GM19468 (cell line): ENCODE results near the gene FARP2.
"Not testable (repeated sequence)": the region's sequence is repeated elsewhere in the genome, so short reads cannot be mapped to it uniquely, and the experiment has no call there.

ENCODE experiments used
- ATAC-seq: cut with Tn5 transposase; IDR thresholded peaks from one replicate; pipeline ENCODE4 v1.9.1; 2021; ENCODE audit warnings: mild to moderate bottlenecking, moderate library complexity, moderate number of reproducible peaks; ENCODE audit not compliant: unreplicated experiment; ENCODE audit errors: extremely low read depth

The FARP2 gene

GRCh38 chr2:241445426-241445825, 89.3 kb downstream of the FARP2 start:
- peak; percentile 46 for ATAC-seq

- ATAC-seq = not testable (repeated sequence)
These were observed 94.0 kb downstream of the FARP2 start for GRCh38 chr2:241450092-241450491.

- ATAC-seq = no peak
These were observed 95.9 kb downstream of the FARP2 start for GRCh38 chr2:241451840-241452506.

DNA sequence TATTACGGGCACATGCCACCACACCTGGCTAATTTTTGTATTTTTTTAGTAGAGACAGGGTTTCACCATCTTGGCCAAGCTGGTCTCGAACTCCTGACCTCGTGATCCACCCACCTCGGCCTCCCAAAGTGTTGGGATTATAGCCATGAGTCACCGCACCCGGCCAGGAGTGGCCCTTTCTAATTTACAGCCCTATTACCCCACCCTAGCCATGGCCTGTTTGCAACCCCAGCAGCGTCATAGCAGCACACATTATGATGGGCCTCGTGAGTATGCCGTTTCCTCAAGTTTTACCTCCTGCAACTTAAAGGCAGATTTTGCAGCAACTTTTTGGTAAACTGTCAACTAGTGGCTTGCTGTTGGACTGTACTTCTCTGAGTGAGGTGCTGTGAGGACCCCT, 97.8 kb downstream of the FARP2 start:
- not testable (repeated sequence) for ATAC-seq

- ATAC-seq = no peak
These were observed 98.9 kb downstream of the FARP2 start for GRCh38 chr2:241454837-241455485.

GRCh38 chr2:241456546-241456945, 100.5 kb downstream of the FARP2 start:
- no peak for ATAC-seq

DNA sequence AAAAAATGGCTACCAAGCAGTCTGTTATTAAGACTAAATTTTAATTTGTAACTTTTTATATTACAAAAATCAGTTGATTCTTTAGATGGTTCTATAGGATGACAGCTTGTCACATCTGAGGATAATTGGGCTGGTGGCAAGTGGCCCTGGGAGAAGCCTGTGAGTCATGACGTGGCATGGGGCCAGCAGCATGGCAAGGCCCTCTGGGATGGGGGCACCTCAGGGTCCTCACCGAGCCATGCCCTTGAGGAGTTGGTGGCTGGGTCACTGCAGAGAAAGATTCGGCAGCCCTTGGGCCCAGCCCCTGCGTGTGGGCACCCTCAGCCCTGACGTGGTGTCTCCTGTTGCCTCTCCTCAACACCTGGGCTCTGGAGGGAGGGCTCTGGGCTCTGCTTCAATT, 102.6 kb downstream of the FARP2 start:
- ATAC-seq = no peak

- ATAC-seq = no peak
These were observed 103.4 kb downstream of the FARP2 start for GRCh38 chr2:241459520-241459919.

DNA sequence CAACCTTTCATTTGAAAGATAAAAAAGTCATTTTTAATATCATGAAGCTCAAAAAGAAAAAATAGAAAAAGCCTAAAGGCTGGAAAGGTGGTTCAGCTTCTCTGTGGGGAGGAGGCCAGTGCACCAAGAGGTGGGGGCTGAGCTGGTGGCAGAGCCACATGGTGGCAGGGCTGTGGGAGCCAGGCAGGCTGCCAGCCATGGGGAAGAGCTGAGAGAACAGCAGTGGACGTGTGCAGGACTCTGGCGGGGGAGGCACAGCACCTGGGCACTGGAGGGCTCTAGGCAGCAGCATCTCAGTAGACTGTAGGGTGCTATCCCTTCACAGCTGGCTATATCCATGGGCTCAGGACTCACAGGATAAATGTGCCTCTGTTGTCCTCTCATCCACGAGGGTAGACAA, 104.5 kb downstream of the FARP2 start:
- no peak for ATAC-seq

- ATAC-seq = no peak
These were observed 105.9 kb downstream of the FARP2 start for GRCh38 chr2:241461693-241462677.

GRCh38 chr2:241463276-241464135, 107.4 kb downstream of the FARP2 start:
- no peak for ATAC-seq

DNA sequence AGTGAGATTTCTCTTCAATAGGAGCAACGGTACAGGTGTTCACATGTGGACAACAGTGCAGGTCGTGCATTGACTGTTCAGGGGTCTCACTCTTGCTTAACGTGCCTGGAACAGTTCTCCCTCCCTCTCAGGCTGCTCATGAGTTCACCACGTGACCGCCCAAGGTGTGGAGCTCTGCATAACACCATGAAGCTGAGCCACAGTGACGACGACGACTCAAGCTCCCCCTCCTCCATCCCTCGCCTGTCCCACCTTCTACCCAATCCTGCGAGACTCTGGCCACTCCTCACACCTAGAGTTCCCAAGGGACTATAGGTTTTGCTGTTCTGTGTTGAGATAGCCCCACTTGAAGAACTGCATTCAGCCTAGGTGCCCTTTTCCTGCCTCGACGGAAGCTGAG, 109.5 kb downstream of the FARP2 start:
- no peak for ATAC-seq

- no peak for ATAC-seq
These were observed 110.1 kb downstream of the FARP2 start for GRCh38 chr2:241466230-241466629.

DNA sequence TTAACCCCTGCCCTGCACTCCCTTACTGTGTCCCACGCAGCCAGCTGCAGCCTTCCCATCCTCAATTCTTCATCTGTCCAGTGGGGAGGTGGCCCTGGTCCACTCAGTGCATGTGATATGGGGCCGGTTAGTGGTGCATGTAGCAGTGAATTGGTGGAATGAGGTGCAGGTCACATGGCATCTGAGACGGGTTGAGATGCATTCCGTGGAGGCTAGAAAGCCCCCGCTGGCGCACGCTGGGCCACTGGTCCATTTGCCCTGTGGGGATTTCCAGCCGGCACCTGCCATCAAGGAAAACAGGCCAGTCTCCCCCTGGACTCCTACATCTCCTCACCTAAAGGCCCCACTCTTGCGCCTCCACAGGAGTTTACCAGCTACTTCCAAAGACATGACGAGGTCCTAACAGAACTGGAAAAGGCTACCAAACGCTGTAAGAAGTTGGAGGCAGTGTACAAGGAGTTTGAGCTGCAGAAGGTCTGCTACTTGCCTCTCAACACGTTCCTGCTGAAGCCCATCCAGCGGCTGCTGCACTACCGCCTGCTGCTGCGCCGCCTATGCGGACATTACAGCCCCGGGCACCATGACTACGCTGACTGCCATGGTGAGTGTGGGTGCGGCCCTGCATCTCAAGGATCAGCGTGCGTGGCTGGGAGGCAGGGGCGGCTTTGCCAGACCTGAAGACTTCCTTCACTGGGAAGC, 111.8 kb downstream of the FARP2 start:
- no peak for ATAC-seq

DNA sequence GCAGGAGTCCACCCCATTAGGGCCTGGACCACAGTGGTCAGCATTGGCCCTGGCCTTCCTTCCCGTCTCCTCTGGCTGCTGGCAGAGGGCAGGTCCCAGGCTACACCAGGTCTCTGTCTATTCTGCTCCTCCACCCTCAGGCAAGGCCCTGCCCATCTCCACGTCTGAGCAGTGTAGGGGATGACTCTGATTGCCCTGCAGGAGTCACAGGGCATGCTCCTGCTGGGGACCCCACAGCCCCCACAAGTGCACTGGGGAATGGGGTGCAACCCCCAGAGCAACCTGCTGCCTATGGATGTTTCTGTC, 112.3 kb downstream of the FARP2 start:
- no peak for ATAC-seq

GRCh38 chr2:241469746-241470145, 113.7 kb downstream of the FARP2 start:
- no peak for ATAC-seq

DNA sequence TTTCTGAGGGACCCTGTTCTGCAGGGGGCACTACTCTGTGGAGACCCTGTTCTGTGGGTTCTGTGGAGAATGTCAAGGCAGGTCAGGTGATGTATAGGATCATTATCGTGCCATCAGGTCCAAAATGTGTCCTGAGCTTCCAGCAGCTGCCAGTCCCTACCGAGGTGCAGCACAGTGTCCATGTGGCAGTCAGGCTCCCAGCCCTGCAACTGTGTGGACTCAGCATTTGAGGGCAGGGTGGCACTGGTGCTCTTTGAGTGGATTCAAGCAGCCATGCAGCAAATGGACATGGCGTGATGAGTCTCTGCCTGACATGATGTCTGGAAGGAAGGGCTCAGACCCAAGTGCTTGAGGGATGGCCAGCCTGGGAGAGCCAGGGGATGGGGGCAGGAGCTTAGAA, 117.3 kb downstream of the FARP2 start:
- no peak for ATAC-seq

DNA sequence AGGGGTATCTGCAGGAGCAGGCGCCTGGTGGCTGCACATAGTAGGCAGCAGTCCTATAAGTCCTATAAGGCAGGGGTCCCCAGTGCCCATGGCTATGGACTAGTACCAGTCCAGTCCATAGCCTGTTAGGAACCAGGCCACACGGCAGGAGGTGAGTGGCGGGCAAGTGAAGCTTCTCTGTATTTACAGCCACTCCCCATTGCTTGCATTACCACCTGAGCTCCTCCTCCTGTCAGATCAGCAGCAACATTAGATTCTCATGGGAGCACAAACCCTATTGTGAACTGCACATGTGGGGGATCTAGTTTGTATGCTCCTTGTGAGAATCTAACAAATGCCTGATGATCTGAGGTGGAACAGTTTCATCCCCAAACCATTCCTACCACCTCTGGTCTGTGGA, 119.2 kb downstream of the FARP2 start:
- no peak for ATAC-seq

- no peak for ATAC-seq
These were observed 122.1 kb downstream of the FARP2 start for GRCh38 chr2:241478166-241478565.
